IMR-90 (cell line): ENCODE measurements around the gene SLC25A34. TPM values are rescaled to one million over a fixed set of nuclear protein-coding genes. Genes with fewer than 3 reads are reported as not detected.

Source experiments
- ATAC-seq: fragments of 200-7000 bp; cut with Tn5 transposase; 2 replicates; pipeline ENCODE4 v1.9.1; 2020; ENCODE audit warnings: low read depth, mild to moderate bottlenecking, moderate library complexity
- BruUV-seq: library from RNA; stranded (reverse); fragments of 400-500 nt; replicated peaks from 2 replicates; lab custom pipeline; 2021; lab: Mats Ljungman, UMichigan
- CTCF ChIA-PET: fragments of 300-600 bp; formaldehyde crosslinking; extraction: SDS; loops from one replicate; lab custom pipeline; 2021; ENCODE audit warnings: antibody characterized with exemption; lab: Yijun Ruan, JAX
- POLR2A ChIA-PET: fragments of 300-600 bp; sonication (Branson Sonifier 250); formaldehyde crosslinking; loops from one replicate; lab custom pipeline; 2022; ENCODE audit warnings: antibody characterized with exemption; ENCODE audit not compliant: unreplicated experiment; lab: Charles Lee
- DNase-seq: peaks from one replicate; pipeline ENCODE4 v3.0.0; 2013
- H2AFZ ChIP-seq: replicated peaks from 2 replicates; pipeline ENCODE3; 2013; ENCODE audit warnings: low read length, mild to moderate bottlenecking; ENCODE audit not compliant: poor library complexity
- H2AK5ac ChIP-seq: 2 replicates; pipeline ENCODE4 v1.6.1; 2013; ENCODE audit warnings: low read depth, low read length, inconsistent platforms
- H2AK9ac ChIP-seq: replicated peaks from 2 replicates; pipeline ENCODE3; 2013; ENCODE audit warnings: mild to moderate bottlenecking, low read depth, low read length, moderate library complexity; ENCODE audit not compliant: poor library complexity
- H2BK120ac ChIP-seq: 2 replicates; pipeline ENCODE4 v1.6.1; 2013; ENCODE audit warnings: low read depth, low read length, inconsistent platforms
- H2BK15ac ChIP-seq: 3 replicates; pipeline ENCODE4 v1.6.1; 2013; ENCODE audit warnings: low read depth, low read length, inconsistent platforms
- H2BK20ac ChIP-seq: 2 replicates; pipeline ENCODE4 v1.6.1; 2013; ENCODE audit warnings: low read depth, mild to moderate bottlenecking, inconsistent platforms, low read length, moderate library complexity
- H2BK5ac ChIP-seq: 2 replicates; pipeline ENCODE4 v1.6.1; 2013; ENCODE audit warnings: mild to moderate bottlenecking, low read depth, low read length, inconsistent platforms; ENCODE audit not compliant: poor library complexity, severe bottlenecking
- H3K14ac ChIP-seq: replicated peaks from 2 replicates; pipeline ENCODE4 v1.6.1; 2013; ENCODE audit warnings: low read depth, low read length, inconsistent platforms
- H3K18ac ChIP-seq: 2 replicates; pipeline ENCODE4 v1.6.1; 2013; ENCODE audit warnings: low read depth, low read length, control low read depth
- H3K23ac ChIP-seq: 2 replicates; pipeline ENCODE4 v1.6.1; 2013; ENCODE audit warnings: low read depth, low read length, inconsistent platforms
- H3K27ac ChIP-seq: 2 replicates; pipeline ENCODE4 v1.5.1; 2013; ENCODE audit warnings: mild to moderate bottlenecking, control low read depth, low read length; ENCODE audit not compliant: insufficient read depth
- H3K27me3 ChIP-seq: 2 replicates; pipeline ENCODE4 v1.6.1; 2013; ENCODE audit warnings: low read length; ENCODE audit not compliant: control insufficient read depth, insufficient read depth
- H3K36me3 ChIP-seq: 2 replicates; pipeline ENCODE4 v1.6.1; 2013; ENCODE audit warnings: low read length, mixed read lengths; ENCODE audit not compliant: control insufficient read depth, insufficient read depth
- H3K4ac ChIP-seq: 2 replicates; pipeline ENCODE4 v1.6.1; 2013; ENCODE audit warnings: low read depth, low read length, inconsistent platforms
- H3K4me1 ChIP-seq: 2 replicates; pipeline ENCODE4 v1.6.1; 2013; ENCODE audit warnings: low read length, mixed read lengths; ENCODE audit not compliant: control insufficient read depth, insufficient read depth
- H3K4me2 ChIP-seq: 2 replicates; pipeline ENCODE4 v1.6.1; 2013; ENCODE audit warnings: low read depth, mild to moderate bottlenecking, control low read depth, low read length, moderate library complexity
- H3K4me3 ChIP-seq: 2 replicates; pipeline ENCODE4 v1.5.1; 2013; ENCODE audit warnings: low read depth, mild to moderate bottlenecking, control low read depth, low read length, moderate library complexity; ENCODE audit not compliant: insufficient read depth
- H3K56ac ChIP-seq: 2 replicates; pipeline ENCODE4 v1.6.1; 2013; ENCODE audit warnings: low read length, inconsistent platforms; ENCODE audit not compliant: insufficient read depth; ENCODE audit errors: extremely low read depth
- H3K79me1 ChIP-seq, 2 experiments: 2 replicates each; pipeline ENCODE4 v1.6.1; 2013; ENCODE audit warnings: low read length in 2 of 2, inconsistent platforms in 1 of 2, low read depth in 1 of 2
- H3K9ac ChIP-seq: 2 replicates; pipeline ENCODE4 v1.6.1; 2013; ENCODE audit warnings: low read depth, low read length, control low read depth
- H3K9me1 ChIP-seq: 2 replicates; pipeline ENCODE4 v1.6.1; 2013; ENCODE audit warnings: low read length, inconsistent platforms; ENCODE audit not compliant: insufficient read depth
- H3K9me3 ChIP-seq: 2 replicates; pipeline ENCODE4 v1.6.1; 2013; ENCODE audit warnings: low read length; ENCODE audit not compliant: control insufficient read depth, insufficient read depth
- H4K20me1 ChIP-seq: 2 replicates; pipeline ENCODE4 v1.6.1; 2013; ENCODE audit warnings: low read length, inconsistent platforms; ENCODE audit not compliant: insufficient read depth
- H4K5ac ChIP-seq: 2 replicates; pipeline ENCODE4 v1.6.1; 2013; ENCODE audit warnings: mild to moderate bottlenecking, low read depth, low read length, control low read depth
- H4K8ac ChIP-seq, 2 experiments: 2 replicates each; pipeline ENCODE4 v1.6.1; 2013; ENCODE audit warnings: low read depth in 2 of 2, low read length in 2 of 2, control low read depth in 1 of 2, inconsistent platforms in 1 of 2
- H4K91ac ChIP-seq: 2 replicates; pipeline ENCODE4 v1.6.1; 2013; ENCODE audit warnings: low read depth, low read length, inconsistent platforms; ENCODE audit not compliant: insufficient read depth
- BHLHE40 ChIP-seq: fragments of 150-350 bp; IDR thresholded peaks from 2 replicates; pipeline ENCODE4 v1.6.1; 2016; ENCODE audit warnings: mild to moderate bottlenecking, low read depth, low read length
- CEBPB ChIP-seq: IDR thresholded peaks from 2 replicates; pipeline ENCODE4 v1.6.1; 2012; ENCODE audit warnings: low read depth, low read length, improper control_type of control experiment
- CHD1 ChIP-seq: IDR thresholded peaks from 2 replicates; pipeline ENCODE4 v1.6.1; 2012; ENCODE audit warnings: low read depth, low read length, improper control_type of control experiment
- CTCF ChIP-seq: conservative IDR thresholded peaks from 2 replicates; pipeline ENCODE4 v1.5.1; 2012; ENCODE audit warnings: mild to moderate bottlenecking, low read depth, low read length, improper control_type of control experiment
- ELK1 ChIP-seq: fragments of 150-350 bp; IDR thresholded peaks from 2 replicates; pipeline ENCODE4 v1.6.1; 2016; ENCODE audit warnings: low read depth, mild to moderate bottlenecking, low read length, moderate library complexity, borderline replicate concordance
- FOS ChIP-seq: fragments of 150-350 bp; IDR thresholded peaks from 2 replicates; pipeline ENCODE4 v1.6.1; 2016; ENCODE audit warnings: low read depth, low read length
- MAFK ChIP-seq: IDR thresholded peaks from 2 replicates; pipeline ENCODE4 v1.6.1; 2012; ENCODE audit warnings: low read depth, low read length, improper control_type of control experiment
- MAZ ChIP-seq: IDR thresholded peaks from 2 replicates; pipeline ENCODE4 v1.6.1; 2012; ENCODE audit warnings: low read depth, mild to moderate bottlenecking, low read length, improper control_type of control experiment, moderate library complexity, borderline replicate concordance
- MXI1 ChIP-seq: IDR thresholded peaks from 2 replicates; pipeline ENCODE4 v1.6.1; 2012; ENCODE audit warnings: low read depth, mild to moderate bottlenecking, low read length, moderate library complexity, borderline replicate concordance
- NFE2L2 ChIP-seq: fragments of 150-350 bp; IDR thresholded peaks from 2 replicates; pipeline ENCODE4 v1.6.1; 2016; ENCODE audit warnings: low read depth, mild to moderate bottlenecking, low read length
- RCOR1 ChIP-seq: IDR thresholded peaks from 2 replicates; pipeline ENCODE4 v1.6.1; 2012; ENCODE audit warnings: mild to moderate bottlenecking, low read length, improper control_type of control experiment; ENCODE audit not compliant: insufficient replicate concordance
- USF2 ChIP-seq: fragments of 150-350 bp; IDR thresholded peaks from 2 replicates; pipeline ENCODE4 v1.6.1; 2017; ENCODE audit warnings: mild to moderate bottlenecking, antibody characterized with exemption, low read length, low read depth
- WGBS, 2 experiments: methylation state at CpG; one replicate each; pipeline versions ENCODE4 v1.1.5 to v1.1.7; 2013; ENCODE audit warnings: missing lambda C conversion rate in 2 of 2; ENCODE audit not compliant: insufficient read length in 1 of 2; ENCODE audit errors: extremely low coverage in 2 of 2; 5-methylcytosine and 5-hydroxymethylcytosine counted together
- dilution Hi-C: fragments of 300-500 bp; cut with HindIII; formaldehyde crosslinking; loops from one replicate; pipeline ENCODE4 v1.14.3; 2018; ENCODE audit warnings: low sequenced_read_pairs; ENCODE audit not compliant: unreplicated experiment
- in situ Hi-C: fragments of 300-500 bp; cut with MboI; formaldehyde crosslinking; loops from 3 replicates; pipeline ENCODE4 v1.14.3; 2019; ENCODE audit warnings: low sequenced_read_pairs, inconsistent platforms, mixed read lengths
- intact Hi-C: fragments of 100-400 bp; cut with micrococcal nuclease; formaldehyde crosslinking; loops from 2 replicates; pipeline ENCODE4 v1.10.0; 2022
- polyA plus RNA-seq, 3 experiments: library from polyadenylated mRNA; depleted of rRNA; stranded (reverse); fragments of >200 nt; gene quantifications; 2 replicates each; pipeline ENCODE4 v1.2.3, GENCODE V29; 2012; ENCODE audit warnings: low replicate concordance in 1 of 3
- total RNA-seq: library from RNA; depleted of rRNA; stranded (reverse); fragments of >200 nt; gene quantifications from 2 replicates; pipeline ENCODE4 v1.2.3, GENCODE V29; 2012

The SLC25A34 gene
- total and polyA plus RNA-seq, 2 of the 4 experiments (the other 2 are of a cell fraction) = under 0.01 to 0.72 TPM

- Histone ChIP-seq H3K18ac (no peak overlapping the region), H4K91ac (no peak overlapping the region), H3K36me3 (peaks cover 75% of the 10 kb centered on the region), H3K4me1 (no peaks in the 10 kb centered on the region), H4K20me1 (0 out of 2 replicates have a peak, but pooled peaks cover 5% of the 10 kb centered on the region), H3K9me3 (no peaks in the 10 kb centered on the region), H3K56ac (no peak overlapping the region), H3K9ac (no peak overlapping the region), H2AFZ (no peak overlapping the region), H4K5ac (no peak overlapping the region), H3K14ac (no peak overlapping the region), H2AK9ac (no peak overlapping the region), H3K79me1 (peaks cover 9 to 21% of the 10 kb centered on the region in 2 experiments; a peak in 2 of 4 replicates), H2BK120ac (no peak overlapping the region), H3K9me1 (no peaks in the 10 kb centered on the region), H3K4me2 (no peak overlapping the region), H2BK20ac (no peak overlapping the region), H3K27ac (no peak overlapping the region), H2BK5ac (no peak overlapping the region), H2BK15ac (no peak overlapping the region), H3K4ac (no peak overlapping the region), H2AK5ac (no peak overlapping the region), H3K23ac (no peak overlapping the region), H4K8ac (no peak overlapping the region), H3K4me3 (no peak overlapping the region), H3K27me3 (no peaks in the 10 kb centered on the region)
- POLR2A ChIA-PET = no interaction called here
- CTCF ChIA-PET = interaction anchor here (0.6 kb wide), 2 partner anchors 110 to 144 kb away, joined by 3 read pairs; no protein-coding TSS in a partner anchor
- BruUV-seq = no TSS peak
- ATAC-seq (no peak), DNase-seq (no peak)
- in situ Hi-C loops (no loop called here), intact Hi-C loops (no loop called here), dilution Hi-C loops (no loop called here)
- TF ChIP-seq USF2 (no peak), RCOR1 (no peak), FOS (no peak), CEBPB (no peak), CHD1 (no peak), ELK1 (no peak), MXI1 (no peak), BHLHE40 (no peak), CTCF (no peak), MAFK (no peak), NFE2L2 (no peak), MAZ (no peak)
- WGBS, 2 experiments = 70% methylated on average over 2 of the region's 4 CpGs; no CpG with 5 or more reads in 1 of the 2 experiments
These were observed 13.6 kb upstream of the SLC25A34 start for GRCh38 chr1:15722411-15722810.
